ENCODE data around the gene CLEC11A.

The CLEC11A gene

GRCh38 chr19:50723069-50723468 lies at the start of gene CLEC11A:
CLEC11A (plus strand) TSS chr19:50723364; CDS start chr19:50723526, 162 bp downstream.
- DNase-seq (ENCODE audit: low read depth), result peak; percentile 76

GRCh38 chr19:50676625-50677197 lies 46.5 kb upstream of the CLEC11A start:
- DNase-seq (ENCODE audit: low read depth), result no peak

- DNase-seq (ENCODE audit: low read depth), result no peak
These were observed 45.5 kb upstream of the CLEC11A start for GRCh38 chr19:50677636-50678035.

- DNase-seq (ENCODE audit: low read depth), result no peak
These were observed 44.8 kb upstream of the CLEC11A start for GRCh38 chr19:50678323-50678722.

GRCh38 chr19:50679177-50680125 lies 43.7 kb upstream of the CLEC11A start:
- DNase-seq (ENCODE audit: low read depth), result peak; percentile 62

GRCh38 chr19:50686310-50687032 lies 36.7 kb upstream of the CLEC11A start:
- no peak for DNase-seq (ENCODE audit: low read depth)

- DNase-seq (ENCODE audit: low read depth), result no peak
These were observed 34.4 kb upstream of the CLEC11A start for GRCh38 chr19:50688766-50689165.

- DNase-seq (ENCODE audit: low read depth), result no peak
These were observed 32.7 kb upstream of the CLEC11A start for GRCh38 chr19:50690439-50690838.

GRCh38 chr19:50693064-50693975 lies 29.8 kb upstream of the CLEC11A start:
- DNase-seq (ENCODE audit: low read depth), result no peak

- DNase-seq (ENCODE audit: low read depth), result no peak
These were observed 28.4 kb upstream of the CLEC11A start for GRCh38 chr19:50694815-50695145.

GRCh38 chr19:50695251-50696093 lies 27.7 kb upstream of the CLEC11A start:
- no peak for DNase-seq (ENCODE audit: low read depth)

- DNase-seq (ENCODE audit: low read depth), result no peak
These were observed 27.1 kb upstream of the CLEC11A start for GRCh38 chr19:50696094-50696483.

GRCh38 chr19:50697414-50698124 lies 25.6 kb upstream of the CLEC11A start:
- DNase-seq (ENCODE audit: low read depth), result no peak

- DNase-seq (ENCODE audit: low read depth), result no peak
These were observed 21.7 kb upstream of the CLEC11A start for GRCh38 chr19:50701367-50701985.

- DNase-seq (ENCODE audit: low read depth), result no peak
These were observed 20.9 kb upstream of the CLEC11A start for GRCh38 chr19:50702158-50702870.

GRCh38 chr19:50702871-50703829 lies 20.0 kb upstream of the CLEC11A start:
- DNase-seq (ENCODE audit: low read depth), result no peak

GRCh38 chr19:50703915-50704796 lies 19.0 kb upstream of the CLEC11A start:
- no peak for DNase-seq (ENCODE audit: low read depth)
